Loucy (cell line): ENCODE measurements around the gene PYDC2.

Source experiments
- H2AFZ ChIP-seq: fragments of 200-600 bp; sonication (generic); 2 replicates; pipeline ENCODE4 v1.6.0; 2016; ENCODE audit warnings: antibody characterized with exemption, mild to moderate bottlenecking, low read length, moderate library complexity
- H3F3A ChIP-seq: fragments of 200-600 bp; 2 replicates; pipeline ENCODE4 v1.6.0; 2016; ENCODE audit warnings: antibody characterized with exemption, low read depth, mild to moderate bottlenecking
- H3K27me3 ChIP-seq: fragments of 200-600 bp; sonication (generic); 2 replicates; pipeline ENCODE4 v1.6.1; 2014; ENCODE audit warnings: low read length, mild to moderate bottlenecking; ENCODE audit not compliant: insufficient read depth, poor library complexity, severe bottlenecking
- H3K36me3 ChIP-seq: fragments of 200-600 bp; sonication (generic); 2 replicates; pipeline ENCODE4 v1.6.1; 2016; ENCODE audit warnings: low read length; ENCODE audit not compliant: insufficient read depth
- H3K4me1 ChIP-seq: fragments of 200-600 bp; sonication (generic); 2 replicates; pipeline ENCODE4 v1.5.1; 2014; ENCODE audit warnings: low read length, mild to moderate bottlenecking; ENCODE audit not compliant: insufficient read depth, poor library complexity, severe bottlenecking
- H3K4me2 ChIP-seq: fragments of 200-600 bp; sonication (generic); 2 replicates; pipeline ENCODE4 v1.6.0; 2014; ENCODE audit warnings: antibody characterized with exemption, low read length, low read depth, mild to moderate bottlenecking; ENCODE audit not compliant: poor library complexity, severe bottlenecking
- H3K4me3 ChIP-seq: fragments of 200-600 bp; sonication (generic); 2 replicates; pipeline ENCODE4 v1.5.1; 2014; ENCODE audit warnings: low read length, mild to moderate bottlenecking, mixed read lengths; ENCODE audit not compliant: poor library complexity, severe bottlenecking
- H3K79me2 ChIP-seq: fragments of 200-600 bp; sonication (generic); 2 replicates; pipeline ENCODE4 v1.6.1; 2014; ENCODE audit warnings: low read length; ENCODE audit not compliant: insufficient read depth
- H3K9ac ChIP-seq: fragments of 200-600 bp; sonication (generic); 2 replicates; pipeline ENCODE4 v1.6.0; 2014; ENCODE audit warnings: mild to moderate bottlenecking, low read depth, low read length, moderate library complexity; ENCODE audit not compliant: poor library complexity, severe bottlenecking
- H3K9me2 ChIP-seq: fragments of 200-600 bp; sonication (generic); replicated peaks from 2 replicates; pipeline ENCODE4 v1.6.1; 2016; ENCODE audit warnings: low read depth, low read length, mixed read lengths
- H3K9me3 ChIP-seq: fragments of 200-600 bp; sonication (generic); 2 replicates; pipeline ENCODE4 v1.6.1; 2014; ENCODE audit warnings: mild to moderate bottlenecking, antibody characterized with exemption, low read length, low read depth; ENCODE audit not compliant: insufficient read depth
- H4K20me1 ChIP-seq: fragments of 200-600 bp; sonication (generic); 2 replicates; pipeline ENCODE4 v1.6.0; 2014; ENCODE audit warnings: antibody characterized with exemption, low read length, mild to moderate bottlenecking; ENCODE audit not compliant: insufficient read depth, poor library complexity, severe bottlenecking
- EZH2phosphoT487 ChIP-seq: fragments of 200-600 bp; IDR thresholded peaks from 2 replicates; pipeline ENCODE4 v1.6.1; 2018; ENCODE audit warnings: antibody characterized with exemption, mild to moderate bottlenecking, moderate library complexity, borderline replicate concordance
- TF ChIP-seq, protein P1 (sequence below): fragments of 200-600 bp; sonication (generic); conservative IDR thresholded peaks from 2 replicates; pipeline ENCODE4 v1.5.1; 2014; ENCODE audit warnings: mild to moderate bottlenecking, antibody characterized with exemption, low read length

PYDC2 gene

GRCh38 chr3:191441687-191442086 lies 19.3 kb upstream of the PYDC2 start:
- no peaks in the 10 kb centered on the region for H3K27me3 ChIP-seq
- H3K36me3 ChIP-seq = no peaks in the 10 kb centered on the region
- H3K4me2 ChIP-seq = no peak overlapping the region
- H3K4me1 ChIP-seq = no peaks in the 10 kb centered on the region
- no peaks in the 10 kb centered on the region for H3F3A ChIP-seq
- no peaks in the 10 kb centered on the region for H4K20me1 ChIP-seq
- no peaks in the 10 kb centered on the region for H3K9me3 ChIP-seq
- no peak for TF ChIP-seq EZH2phosphoT487
- TF ChIP-seq, protein P1, sequence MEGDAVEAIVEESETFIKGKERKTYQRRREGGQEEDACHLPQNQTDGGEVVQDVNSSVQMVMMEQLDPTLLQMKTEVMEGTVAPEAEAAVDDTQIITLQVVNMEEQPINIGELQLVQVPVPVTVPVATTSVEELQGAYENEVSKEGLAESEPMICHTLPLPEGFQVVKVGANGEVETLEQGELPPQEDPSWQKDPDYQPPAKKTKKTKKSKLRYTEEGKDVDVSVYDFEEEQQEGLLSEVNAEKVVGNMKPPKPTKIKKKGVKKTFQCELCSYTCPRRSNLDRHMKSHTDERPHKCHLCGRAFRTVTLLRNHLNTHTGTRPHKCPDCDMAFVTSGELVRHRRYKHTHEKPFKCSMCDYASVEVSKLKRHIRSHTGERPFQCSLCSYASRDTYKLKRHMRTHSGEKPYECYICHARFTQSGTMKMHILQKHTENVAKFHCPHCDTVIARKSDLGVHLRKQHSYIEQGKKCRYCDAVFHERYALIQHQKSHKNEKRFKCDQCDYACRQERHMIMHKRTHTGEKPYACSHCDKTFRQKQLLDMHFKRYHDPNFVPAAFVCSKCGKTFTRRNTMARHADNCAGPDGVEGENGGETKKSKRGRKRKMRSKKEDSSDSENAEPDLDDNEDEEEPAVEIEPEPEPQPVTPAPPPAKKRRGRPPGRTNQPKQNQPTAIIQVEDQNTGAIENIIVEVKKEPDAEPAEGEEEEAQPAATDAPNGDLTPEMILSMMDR = no peak
- no peaks in the 10 kb centered on the region for H3K9me2 ChIP-seq
- no peak overlapping the region for H3K4me3 ChIP-seq
- H2AFZ ChIP-seq = no peak overlapping the region
- H3K79me2 ChIP-seq = no peaks in the 10 kb centered on the region
- no peak overlapping the region for H3K9ac ChIP-seq

DNA sequence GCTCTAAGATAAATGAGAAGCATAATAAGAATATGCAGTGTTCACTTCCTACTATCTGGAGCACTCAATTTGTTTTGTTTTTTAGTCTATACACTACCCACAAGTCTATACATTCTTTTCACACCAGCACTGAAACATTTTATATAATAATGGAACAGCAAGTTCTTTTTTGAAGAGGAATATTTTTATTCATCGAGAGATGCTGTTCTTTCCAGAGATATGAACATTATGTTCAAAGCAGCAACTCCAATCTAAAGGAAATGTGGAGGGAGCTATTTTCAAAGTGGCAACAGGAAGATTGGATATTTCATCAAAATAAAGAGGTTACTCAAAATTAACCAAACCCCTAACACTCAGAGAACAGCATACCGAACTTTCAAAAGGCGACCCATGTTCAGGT lies 16.4 kb upstream of the PYDC2 start:
- Histone ChIP-seq H2AFZ (no peak overlapping the region), H3F3A (no peaks in the 10 kb centered on the region), H3K9ac (no peak overlapping the region), H3K4me1 (no peaks in the 10 kb centered on the region), H3K4me2 (no peak overlapping the region), H4K20me1 (no peaks in the 10 kb centered on the region), H3K4me3 (no peak overlapping the region), H3K79me2 (no peaks in the 10 kb centered on the region), H3K36me3 (no peaks in the 10 kb centered on the region), H3K9me3 (no peaks in the 10 kb centered on the region), H3K9me2 (no peaks in the 10 kb centered on the region), H3K27me3 (no peaks in the 10 kb centered on the region)
- TF ChIP-seq, protein P1 = no peak
- no peak for TF ChIP-seq EZH2phosphoT487

GRCh38 chr3:191449256-191449655 lies 11.7 kb upstream of the PYDC2 start:
- Histone ChIP-seq H3K9ac (no peak overlapping the region), H3K4me3 (no peak overlapping the region), H3K27me3 (no peaks in the 10 kb centered on the region), H3K36me3 (no peaks in the 10 kb centered on the region), H3K79me2 (no peaks in the 10 kb centered on the region), H3K4me2 (no peak overlapping the region), H3K4me1 (no peaks in the 10 kb centered on the region), H3F3A (no peaks in the 10 kb centered on the region), H2AFZ (no peak overlapping the region), H4K20me1 (no peaks in the 10 kb centered on the region), H3K9me2 (no peaks in the 10 kb centered on the region), H3K9me3 (no peaks in the 10 kb centered on the region)
- TF ChIP-seq EZH2phosphoT487 = no peak
- TF ChIP-seq, protein P1 = no peak
